ENCODE data around the gene NT5C1A.

DNA sequence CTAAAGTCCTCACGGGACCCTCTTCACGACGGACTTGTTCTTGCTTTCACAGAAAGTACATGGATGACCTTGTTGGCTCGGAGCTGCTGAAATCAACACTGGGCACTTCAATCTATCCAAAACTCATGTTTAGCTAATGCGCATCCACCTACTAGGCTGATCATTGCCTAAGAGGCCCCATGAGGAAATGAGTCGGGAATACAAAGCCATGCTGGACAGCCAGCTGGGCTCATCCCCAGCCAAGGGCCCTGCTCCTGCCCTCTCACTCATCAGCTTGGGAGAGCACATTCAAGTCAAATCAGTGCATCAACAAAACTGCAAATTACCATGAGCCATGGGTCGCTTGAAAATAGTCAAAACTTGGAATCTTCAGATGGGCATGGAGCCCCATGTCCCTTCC, 17.6 kb downstream of the NT5C1A start:
- TF ChIP-seq, protein P1, sequence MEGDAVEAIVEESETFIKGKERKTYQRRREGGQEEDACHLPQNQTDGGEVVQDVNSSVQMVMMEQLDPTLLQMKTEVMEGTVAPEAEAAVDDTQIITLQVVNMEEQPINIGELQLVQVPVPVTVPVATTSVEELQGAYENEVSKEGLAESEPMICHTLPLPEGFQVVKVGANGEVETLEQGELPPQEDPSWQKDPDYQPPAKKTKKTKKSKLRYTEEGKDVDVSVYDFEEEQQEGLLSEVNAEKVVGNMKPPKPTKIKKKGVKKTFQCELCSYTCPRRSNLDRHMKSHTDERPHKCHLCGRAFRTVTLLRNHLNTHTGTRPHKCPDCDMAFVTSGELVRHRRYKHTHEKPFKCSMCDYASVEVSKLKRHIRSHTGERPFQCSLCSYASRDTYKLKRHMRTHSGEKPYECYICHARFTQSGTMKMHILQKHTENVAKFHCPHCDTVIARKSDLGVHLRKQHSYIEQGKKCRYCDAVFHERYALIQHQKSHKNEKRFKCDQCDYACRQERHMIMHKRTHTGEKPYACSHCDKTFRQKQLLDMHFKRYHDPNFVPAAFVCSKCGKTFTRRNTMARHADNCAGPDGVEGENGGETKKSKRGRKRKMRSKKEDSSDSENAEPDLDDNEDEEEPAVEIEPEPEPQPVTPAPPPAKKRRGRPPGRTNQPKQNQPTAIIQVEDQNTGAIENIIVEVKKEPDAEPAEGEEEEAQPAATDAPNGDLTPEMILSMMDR (IDR thresholded peaks at IDR 0.05): no peak
- TF ChIP-seq POLR2A (IDR thresholded peaks at IDR 0.05) (no peak), POLR2AphosphoS5 (IDR thresholded peaks at IDR 0.05) (no peak)

Measured in breast epithelium (tissue), 3 donors.